HG03439 (cell line): Measurements from ENCODE around the gene TRIM38.
"Not testable (repeated sequence)": the region's sequence is repeated elsewhere in the genome, so short reads cannot be mapped to it uniquely, and the experiment has no call there.

Experiments used
- ATAC-seq: cut with Tn5 transposase; IDR thresholded peaks from one replicate; pipeline ENCODE4 v1.9.1; 2021; ENCODE audit warnings: mild to moderate bottlenecking, moderate library complexity; ENCODE audit not compliant: unreplicated experiment

TRIM38 gene

GRCh38 chr6:25939593-25939992 is 23.0 kb upstream of the TRIM38 start:
- ATAC-seq = no peak

- ATAC-seq = no peak
Observed at GRCh38 chr6:25942561-25943147, 19.9 kb upstream of the TRIM38 start.

GRCh38 chr6:25943887-25944286 is 18.7 kb upstream of the TRIM38 start:
- no peak for ATAC-seq

DNA sequence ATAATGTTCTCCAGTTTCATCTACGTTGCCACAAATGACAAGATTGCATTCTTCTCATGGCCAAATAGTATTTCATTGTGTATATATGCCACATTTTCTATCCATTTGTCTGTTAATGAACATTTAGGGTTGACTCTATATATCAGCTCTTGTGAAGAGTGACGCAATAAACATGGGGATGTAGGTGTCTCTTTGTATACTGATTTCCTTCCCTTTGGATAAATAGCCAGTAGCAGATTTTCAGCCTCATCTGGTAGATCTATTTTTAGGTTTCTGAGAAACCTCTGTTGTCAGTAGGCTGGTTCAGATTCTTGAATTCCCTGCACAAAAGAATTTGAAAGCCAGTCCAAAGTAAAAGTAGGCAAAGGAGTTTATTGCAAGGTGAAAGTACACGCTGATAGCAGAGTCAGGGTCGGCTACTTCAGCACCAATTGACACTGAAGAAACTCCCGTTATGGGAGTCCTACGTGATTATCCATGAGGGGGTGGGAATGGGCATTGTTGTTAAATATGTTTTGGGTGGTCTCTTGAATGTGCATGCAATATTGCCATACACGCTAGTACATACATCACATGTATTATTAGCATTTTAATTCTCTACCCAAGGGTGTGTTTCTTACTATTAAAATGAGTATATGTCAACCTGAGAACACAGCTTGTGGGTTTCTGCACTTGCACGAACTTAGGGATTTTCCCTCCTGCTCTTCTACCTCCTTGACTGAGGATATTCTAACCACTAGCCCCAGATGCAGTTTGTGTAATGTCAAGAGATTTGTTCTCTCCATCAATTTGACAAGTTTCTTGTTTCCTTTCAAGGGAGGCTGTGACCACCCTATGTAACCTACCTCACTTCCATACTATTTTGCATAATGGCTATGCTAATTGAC is 17.7 kb upstream of the TRIM38 start:
- peak; percentile 93 for ATAC-seq

DNA sequence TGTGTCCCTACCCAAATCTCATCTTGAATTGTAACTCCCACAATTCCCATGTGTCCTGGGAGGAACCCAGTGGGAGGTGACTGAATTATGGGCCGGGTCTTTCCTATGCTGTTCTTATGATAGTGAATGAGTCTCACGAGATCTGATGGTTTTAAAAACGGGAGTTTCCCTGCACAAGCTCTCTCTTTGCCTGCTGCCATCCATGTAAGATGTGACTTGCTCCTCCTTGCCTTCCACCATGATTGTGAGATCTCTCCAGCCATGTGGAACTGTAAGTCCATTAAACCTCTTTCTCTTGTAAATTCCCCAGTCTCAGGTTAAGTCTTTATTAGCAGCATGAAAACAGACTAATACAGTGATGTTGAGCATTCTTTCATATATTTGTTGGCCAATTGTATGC is 16.9 kb upstream of the TRIM38 start:
- ATAC-seq = not testable (repeated sequence)

GRCh38 chr6:25946631-25947030 is 16.0 kb upstream of the TRIM38 start:
- ATAC-seq = no peak

DNA sequence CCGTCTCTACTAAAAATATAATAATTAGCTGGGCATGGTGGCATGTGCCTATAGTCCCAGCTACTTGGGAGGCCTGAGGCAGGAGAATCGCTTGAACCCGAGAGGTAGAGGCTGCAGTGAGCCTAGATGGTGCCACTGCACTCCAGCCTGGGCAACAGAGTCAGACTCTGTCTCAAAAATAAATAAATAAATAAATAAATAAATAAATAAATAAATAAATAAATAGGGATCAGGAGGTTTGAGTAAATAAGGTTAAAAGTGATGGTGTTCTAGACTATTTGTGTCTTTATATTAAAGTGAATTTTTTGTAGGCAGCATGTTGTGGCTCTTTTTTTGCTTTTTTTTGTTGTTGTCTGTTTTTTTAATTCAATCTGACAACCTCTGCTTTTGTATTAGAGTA is 15.1 kb upstream of the TRIM38 start:
- not testable (repeated sequence) for ATAC-seq

DNA sequence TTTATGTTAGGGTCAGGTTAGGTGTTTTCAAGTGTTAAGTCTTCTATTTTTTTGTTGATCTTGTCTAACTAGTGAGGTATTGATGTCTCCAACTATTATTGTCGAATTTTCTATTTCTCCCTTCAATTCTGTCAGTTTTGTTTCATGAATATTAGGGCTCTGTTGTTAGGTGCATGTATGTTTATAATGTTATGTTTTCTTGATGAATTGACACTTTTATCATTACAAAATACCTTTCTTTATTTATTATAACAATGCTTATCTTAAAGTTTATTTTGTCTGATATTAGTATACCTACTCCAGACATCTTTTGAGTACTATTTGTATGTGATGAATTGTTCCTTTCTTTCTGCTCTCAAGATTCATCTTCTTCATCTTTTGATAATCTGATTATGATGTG is 12.9 kb upstream of the TRIM38 start:
- ATAC-seq = no peak

GRCh38 chr6:25950297-25950696 is 12.3 kb upstream of the TRIM38 start:
- no peak for ATAC-seq

GRCh38 chr6:25951296-25952032 is 11.1 kb upstream of the TRIM38 start:
- ATAC-seq = no peak

DNA sequence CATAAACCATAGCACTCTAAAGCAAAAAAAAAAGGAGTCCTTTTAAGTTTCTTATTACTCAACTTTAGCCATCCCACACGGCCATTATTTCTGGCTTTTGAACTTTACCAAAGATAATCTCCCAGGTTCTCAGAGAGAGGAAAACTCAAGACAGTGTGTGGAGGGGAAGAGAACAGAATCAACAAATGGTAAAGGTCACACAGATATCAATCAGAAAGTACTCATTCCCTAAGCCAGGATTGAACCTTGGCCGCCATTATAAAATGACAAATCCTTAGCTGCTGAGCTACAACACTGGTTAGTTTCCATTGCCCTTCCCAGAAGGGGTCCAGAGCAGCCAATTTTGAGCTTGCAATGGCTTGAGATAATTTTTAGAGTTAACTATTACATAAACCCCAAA is 10.1 kb upstream of the TRIM38 start:
- ATAC-seq = no peak

DNA sequence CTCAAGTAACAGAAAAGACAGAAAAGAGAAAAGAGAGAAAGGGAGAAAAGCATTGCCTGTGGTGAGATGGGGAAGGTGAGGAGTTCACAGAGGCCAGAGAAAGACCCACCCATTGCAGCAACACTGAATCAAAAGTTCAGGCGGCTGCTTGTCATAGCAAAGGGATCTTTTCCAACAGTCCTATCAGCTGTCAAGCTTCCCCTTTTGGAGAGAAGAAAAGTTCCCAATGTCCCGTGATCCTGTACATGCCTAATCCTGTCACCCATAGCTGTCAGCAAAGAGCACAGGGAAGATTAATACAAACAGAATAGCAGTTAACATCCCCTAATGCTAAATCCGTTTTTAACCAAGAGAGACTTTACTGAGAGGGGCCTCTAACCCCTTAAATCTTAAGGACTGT is 8.9 kb upstream of the TRIM38 start:
- no peak for ATAC-seq

DNA sequence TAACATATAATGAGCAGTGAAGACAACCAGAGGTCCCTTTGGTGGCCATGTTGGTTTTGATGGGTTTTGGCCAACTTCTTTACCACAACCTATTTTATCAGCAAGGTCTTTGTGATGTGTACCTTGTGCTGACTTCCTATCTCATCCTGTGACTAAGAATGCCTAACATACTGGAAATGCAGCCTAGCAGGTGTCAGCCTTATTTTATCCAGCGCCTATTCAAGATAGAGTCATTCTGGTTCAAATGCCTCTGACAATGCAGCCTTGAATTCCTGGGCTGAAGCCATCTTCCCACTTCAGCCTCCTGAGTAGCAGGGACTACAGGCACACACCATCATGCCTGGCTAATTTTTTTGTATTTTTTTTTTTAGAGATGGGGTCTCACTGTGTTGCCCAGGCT is 7.8 kb upstream of the TRIM38 start:
- ATAC-seq = no peak

DNA sequence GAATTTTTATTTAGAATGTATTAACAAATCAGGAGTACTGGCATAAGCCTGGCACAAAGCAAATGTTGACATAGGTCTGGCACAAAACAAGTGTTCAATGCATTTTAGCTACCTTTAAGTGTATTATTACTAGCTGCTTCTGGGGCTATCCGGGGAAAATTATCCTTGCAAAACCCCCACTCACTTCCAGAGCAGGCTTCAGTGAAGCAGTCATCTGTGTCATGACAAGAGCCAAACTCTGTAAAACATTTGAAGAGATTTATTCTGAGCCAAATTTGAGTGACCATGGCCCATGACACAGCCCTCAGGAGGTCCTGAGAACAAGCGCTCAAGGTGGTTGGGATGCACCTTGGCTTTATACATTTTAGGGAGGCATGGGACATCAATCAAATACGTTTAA is 6.4 kb upstream of the TRIM38 start:
- ATAC-seq = no peak

GRCh38 chr6:25958700-25959162 is 3.9 kb upstream of the TRIM38 start:
- no peak for ATAC-seq

DNA sequence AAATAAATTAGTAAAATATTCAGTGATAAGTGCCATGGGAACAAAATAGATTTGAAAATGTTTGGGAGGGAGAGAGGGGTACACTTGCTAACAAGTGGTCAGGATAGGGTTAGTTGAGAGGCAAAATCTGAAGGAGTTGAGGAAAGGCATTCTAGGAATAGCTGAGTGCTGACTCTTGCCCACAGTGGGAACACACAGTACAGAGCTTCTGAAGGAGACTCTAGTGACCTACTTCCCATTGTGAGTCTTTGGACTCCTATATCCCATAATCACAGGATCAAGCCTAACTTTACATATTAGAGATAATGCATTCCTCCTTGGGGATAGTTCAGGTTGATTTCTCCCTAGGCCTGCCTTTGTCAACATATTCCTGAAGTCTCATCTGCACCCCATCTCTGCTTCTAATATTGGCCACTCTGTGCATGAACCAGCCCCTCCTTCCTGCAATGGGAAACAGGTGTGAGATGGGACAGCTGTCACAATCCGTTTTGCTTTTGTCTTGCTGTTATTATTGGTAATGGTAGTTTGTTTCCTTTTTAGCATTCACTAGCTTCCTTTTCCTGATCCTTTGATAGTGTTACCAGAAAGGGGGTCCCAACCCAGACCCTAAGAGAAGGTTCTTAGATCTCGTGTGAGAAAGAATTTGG is 2.6 kb upstream of the TRIM38 start:
- no peak for ATAC-seq

GRCh38 chr6:25960734-25961133 is 1.9 kb upstream of the TRIM38 start:
- ATAC-seq = no peak

- no peak for ATAC-seq
Observed at GRCh38 chr6:25961619-25962148, 918 bp upstream of the TRIM38 start.

- ATAC-seq = no peak
Observed at GRCh38 chr6:25963426-25964123, 973 bp downstream of the TRIM38 start.

DNA sequence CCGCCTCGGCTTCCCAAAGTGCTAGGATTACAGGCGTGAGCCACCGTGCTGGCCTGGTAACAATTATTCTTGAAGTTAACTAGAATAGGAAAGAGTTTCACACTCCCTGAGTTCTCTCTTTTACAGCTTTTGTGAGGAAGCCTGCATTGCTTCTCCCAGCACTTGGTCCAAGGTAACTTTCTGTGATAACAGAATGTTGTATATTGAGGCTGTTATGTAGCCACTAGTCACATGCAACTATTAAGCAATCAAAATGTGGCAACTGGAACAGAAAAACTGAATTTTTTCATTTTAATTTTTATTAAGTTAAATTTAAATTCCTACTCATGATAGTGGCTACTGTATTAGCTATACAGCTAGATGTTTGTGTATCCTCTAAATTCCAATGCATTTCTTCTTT is 2.5 kb downstream of the TRIM38 start:
- no peak for ATAC-seq
